Right lobe of liver (tissue), 6 donors: Measurements from ENCODE around the gene UBE2O. TPM values are rescaled to one million over a fixed set of nuclear protein-coding genes. Genes with fewer than 3 reads are reported as not detected.
A peak's percentile ranks its signal among the peaks of the same experiment; 100 is the strongest.

Experiments used
- ATAC-seq, 4 donors: fragments of 200-7000 bp; cut with Tn5 transposase; one replicate each; pipeline ENCODE4 v1.9.1; 2020; ENCODE audit warnings: mild to moderate bottlenecking in 4 of 4, moderate library complexity in 4 of 4
- DNase-seq, 3 donors: peaks; one replicate each; pipeline ENCODE4 v3.0.0-alpha.2; 2020
- H3K27ac ChIP-seq, 3 donors: fragments of 200-600 bp; one replicate each; pipeline ENCODE4 v1.8.0; 2022
- H3K27me3 ChIP-seq, 2 donors: fragments of 200-600 bp; one replicate each; pipeline ENCODE4 v1.8.0; 2022
- H3K36me3 ChIP-seq, 4 donors: fragments of 200-600 bp; sonication (generic) in 1 of 4; one replicate each; pipeline versions ENCODE4 v1.5.1 to v1.8.0; 2017 to 2022; ENCODE audit warnings: control low read depth in 1 of 4
- H3K4me1 ChIP-seq, 4 donors: fragments of 200-600 bp; sonication (generic) in 1 of 4; one replicate each; pipeline versions ENCODE4 v1.5.1 to v1.8.0; 2017 to 2022; ENCODE audit warnings: control low read depth in 1 of 4
- H3K4me3 ChIP-seq, 3 donors: fragments of 200-600 bp; one replicate each; pipeline ENCODE4 v1.8.0; 2022
- H3K9me3 ChIP-seq, 4 donors: fragments of 200-600 bp; sonication (generic) in 1 of 4; one replicate each; pipeline versions ENCODE4 v1.5.1 to v1.8.0; 2017 to 2022; ENCODE audit warnings: control low read depth in 1 of 4
- CTCF ChIP-seq, 4 donors: fragments of 200-600 bp in 3 of 4; fragments of 450-650 bp in 1 of 4; IDR thresholded peaks; one replicate each; pipeline versions ENCODE4 v1.5.1 to v1.8.0; 2016 to 2022; ENCODE audit warnings: antibody characterized with exemption in 4 of 4, mild to moderate bottlenecking in 2 of 4
- POLR2A ChIP-seq: fragments of 450-650 bp; IDR thresholded peaks from one replicate; pipeline ENCODE4 v1.6.1; 2017; ENCODE audit warnings: antibody characterized with exemption, mild to moderate bottlenecking
- WGBS: methylation state at CpG from one replicate; pipeline ENCODE4 v1.1.6; 2018; ENCODE audit warnings: low coverage, low lambda C conversion rate; ENCODE audit not compliant: insufficient coverage; ENCODE audit errors: missing lambda C conversion rate; 5-methylcytosine and 5-hydroxymethylcytosine counted together
- intact Hi-C, 2 donors: fragments of 100-400 bp; cut with DNase I; formaldehyde crosslinking; loops; one replicate each; pipeline versions ENCODE4 v1.11.2 to v1.14.1; 2022
- total RNA-seq, 6 experiments: library from RNA; depleted of rRNA in 2 of 6; stranded (reverse); fragments of >200 nt in 2 of 6; fragmentation: NEBNext Ultra II Directional in 3 of 6; extraction: Animal tissue kit (Norgen Biotek cat#: 25700) in 3 of 6; gene quantifications; one replicate each; pipeline versions ENCODE4 v1.1.0 to v1.2.4, GENCODE V29; 2016 to 2023
- donor health status: DM: no; HTN: yes; CAD: no.
- donor health status: DM: no; HTN: no; CAD: no.
- donor health status: DM: no; HTN: no; CAD: no.
- donor health status: DM: no; HTN: yes; CAD: no.
- donor health status: DM: no; HTN: yes; CAD: no.

The UBE2O gene
- total RNA-seq, 6 experiments from 2014 or later: 10.0 to 12.9 (median 12.0) TPM

DNA sequence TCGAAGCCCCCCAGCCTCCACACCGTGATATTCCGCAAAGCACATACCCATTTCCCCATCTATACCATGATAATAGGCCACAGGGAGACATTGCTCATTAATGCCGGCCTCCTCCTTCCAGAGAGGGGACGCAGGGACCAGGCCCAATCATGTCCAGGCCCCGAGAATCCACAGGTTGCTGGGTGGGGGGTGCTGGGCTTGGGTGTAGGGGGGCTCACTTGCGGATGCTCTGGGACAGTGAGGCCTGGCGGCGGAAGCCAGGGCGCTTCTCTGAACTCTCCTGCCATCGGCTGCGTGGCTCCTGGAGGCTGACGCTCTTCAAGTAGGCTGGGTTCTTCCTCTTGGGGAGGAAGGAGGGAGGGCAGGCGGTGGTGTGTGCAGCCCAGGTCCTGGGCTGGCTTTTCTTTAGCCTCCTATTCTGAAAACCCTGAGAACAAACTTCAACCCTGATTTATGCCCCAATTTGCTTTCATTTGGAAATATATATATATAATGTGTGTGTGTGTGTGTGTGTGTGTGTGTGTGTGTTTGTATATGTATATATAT, 26.6 kb upstream of the UBE2O start:
- H3K27ac ChIP-seq: no peak overlapping the region
- 100% methylated on average over 1 of the region's 14 CpGs for WGBS
- H3K27me3 ChIP-seq: no peaks in the 10 kb centered on the region
- DNase-seq (no peak), ATAC-seq (no peak)
- no peaks in the 10 kb centered on the region for H3K4me1 ChIP-seq
- no peak for TF ChIP-seq CTCF (IDR thresholded peaks at IDR 0.05)
- no peak for TF ChIP-seq POLR2A
- H3K36me3 ChIP-seq: no peaks in the 10 kb centered on the region
- H3K9me3 ChIP-seq: no peaks in the 10 kb centered on the region
- no peak overlapping the region for H3K4me3 ChIP-seq
- intact Hi-C loops: no loop called here

- intact Hi-C loops: no loop called here
- TF ChIP-seq POLR2A: no peak
- TF ChIP-seq CTCF (IDR thresholded peaks at IDR 0.05): no peak
- Histone ChIP-seq H3K9me3 (no peaks in the 10 kb centered on the region), H3K27me3 (no peaks in the 10 kb centered on the region), H3K4me1 (no peaks in the 10 kb centered on the region), H3K4me3 (no peak overlapping the region), H3K27ac (no peak overlapping the region), H3K36me3 (no peaks in the 10 kb centered on the region)
- ATAC-seq: peak in 1 of 4 donors; percentile 6
- 100% methylated on average over 4 of the region's 37 CpGs for WGBS
- DNase-seq: no peak
Observed at GRCh38 chr17:76478730-76479514, 26.0 kb upstream of the UBE2O start.

DNA sequence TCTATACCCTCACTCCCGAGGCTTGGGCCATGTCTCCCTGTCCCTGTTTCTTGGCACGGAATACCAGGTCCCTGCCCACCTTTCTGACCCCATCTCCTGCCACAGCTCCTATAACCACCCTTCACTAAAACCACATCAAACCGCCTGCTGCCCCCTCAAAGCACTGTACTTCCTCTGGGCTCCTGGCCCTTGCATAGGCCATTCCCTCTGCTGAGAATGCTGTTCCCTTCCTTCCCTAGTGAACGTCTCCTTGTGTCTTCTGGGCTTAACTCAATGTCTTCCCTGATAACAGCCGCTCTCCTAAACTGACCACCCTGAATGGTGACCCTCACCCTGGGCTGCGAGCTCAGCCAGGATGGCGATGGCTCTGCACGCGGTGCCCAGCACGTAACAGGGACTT, 25.1 kb upstream of the UBE2O start:
- Histone ChIP-seq H3K27me3 (no peaks in the 10 kb centered on the region), H3K27ac (no peak overlapping the region), H3K9me3 (no peaks in the 10 kb centered on the region), H3K4me1 (no peaks in the 10 kb centered on the region), H3K36me3 (no peaks in the 10 kb centered on the region), H3K4me3 (no peak overlapping the region)
- intact Hi-C loops: no loop called here
- DNase-seq (no peak), ATAC-seq (no peak)
- 95% methylated on average over 10 of the region's 10 CpGs for WGBS
- no peak for TF ChIP-seq CTCF (IDR thresholded peaks at IDR 0.05)
- no peak for TF ChIP-seq POLR2A

GRCh38 chr17:76477576-76477975, 24.6 kb upstream of the UBE2O start:
- Histone ChIP-seq H3K4me3 (no peak overlapping the region), H3K9me3 (no peaks in the 10 kb centered on the region), H3K27ac (no peak overlapping the region), H3K27me3 (no peaks in the 10 kb centered on the region), H3K4me1 (no peaks in the 10 kb centered on the region), H3K36me3 (no peaks in the 10 kb centered on the region)
- TF ChIP-seq CTCF (IDR thresholded peaks at IDR 0.05): no peak
- TF ChIP-seq POLR2A: no peak
- intact Hi-C loops: no loop called here
- ATAC-seq (no peak), DNase-seq (no peak)
- 95% methylated on average over 4 of the region's 15 CpGs for WGBS
